SHP77 (cell line): ENCODE results near the gene CCDC89.

Source experiments
- DNase-seq, 2 experiments: peaks; one replicate each; lab custom pipeline; 2025; lab: John Stamatoyannopoulos, UW

The CCDC89 gene

GRCh38 chr11:85685820-85686459 lies at the start of gene CCDC89:
Gene CCDC89 (minus strand): TSS chr11:85686195. CDS start chr11:85686130, 65 bp downstream.
- peak; percentile 95 to 96 for DNase-seq

DNA sequence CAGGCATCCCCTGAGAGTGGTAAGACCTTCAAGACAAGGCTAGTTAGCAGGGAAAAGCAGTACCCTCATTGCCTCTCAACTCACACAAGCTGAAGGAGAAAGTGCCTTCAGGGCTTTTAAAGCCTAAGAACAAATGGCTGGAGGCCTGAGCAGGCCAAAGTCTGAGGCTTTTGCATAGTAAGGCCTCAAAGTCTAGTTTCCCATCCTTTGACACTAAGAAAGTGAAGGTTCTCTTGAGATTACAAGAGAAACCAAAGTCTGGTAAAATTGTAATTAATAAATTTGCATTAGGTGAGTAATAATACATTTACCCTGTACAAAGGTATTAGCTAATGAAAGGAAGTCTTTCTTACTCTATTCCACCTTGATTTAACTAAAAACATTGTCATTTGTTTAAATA lies 47.0 kb upstream of the CCDC89 start:
- no peak for DNase-seq

DNA sequence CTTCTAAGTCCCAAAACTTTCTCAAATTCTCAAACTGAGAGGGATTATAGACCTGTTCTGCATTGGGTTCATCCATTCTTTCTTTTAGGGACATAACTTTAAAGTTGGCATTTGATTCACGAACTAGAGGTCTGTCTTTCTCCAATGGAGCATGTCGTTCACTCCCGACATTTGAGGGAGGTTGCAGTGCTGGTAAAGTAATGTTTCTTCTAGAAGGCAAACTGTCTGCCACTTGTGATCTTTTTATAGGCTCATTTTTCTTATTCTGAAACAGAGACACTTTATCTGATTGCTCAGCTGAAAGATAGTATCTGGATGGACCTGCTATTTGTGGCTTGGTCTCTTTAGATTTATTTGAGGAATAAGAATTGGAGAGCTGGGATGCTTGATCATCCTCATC lies 40.4 kb upstream of the CCDC89 start:
- DNase-seq, result no peak

GRCh38 chr11:85725510-85726258 lies 39.7 kb upstream of the CCDC89 start:
- no peak for DNase-seq

DNA sequence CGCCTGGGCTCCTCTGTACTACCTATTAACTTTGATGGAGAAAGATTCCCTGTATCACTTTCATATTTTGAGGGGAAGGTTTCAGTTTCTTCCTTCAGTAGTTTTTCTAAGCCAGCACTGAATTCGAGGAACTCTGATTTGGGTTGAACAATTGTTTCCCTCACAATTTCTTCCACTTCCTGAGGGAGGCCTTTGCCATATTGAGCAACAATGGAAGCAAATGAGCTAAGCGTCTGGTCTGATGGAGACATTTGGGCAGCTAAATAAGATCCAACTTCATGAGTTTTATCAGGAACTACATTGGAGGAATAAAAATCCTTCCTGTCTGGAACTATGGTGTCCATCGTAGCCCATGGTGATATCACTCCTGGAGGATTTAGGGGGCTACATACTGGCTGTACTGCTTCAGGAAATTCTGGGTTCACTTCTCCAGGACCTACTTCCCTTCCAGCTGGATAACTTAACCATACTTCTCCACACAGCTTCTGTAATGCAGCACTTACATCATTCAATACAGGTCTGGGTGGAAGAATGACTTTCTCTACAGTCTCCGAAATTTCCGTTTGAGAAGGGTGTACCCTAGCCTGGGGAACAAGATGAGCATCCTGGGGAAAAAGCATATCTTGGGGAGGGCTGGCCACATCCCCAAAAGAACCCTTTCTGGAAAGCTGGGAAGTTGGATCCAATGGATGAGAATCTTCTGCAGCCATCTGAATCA lies 38.9 kb upstream of the CCDC89 start:
- no peak for DNase-seq

- DNase-seq, result no peak
These were observed 37.1 kb upstream of the CCDC89 start for GRCh38 chr11:85723088-85723487.

DNA sequence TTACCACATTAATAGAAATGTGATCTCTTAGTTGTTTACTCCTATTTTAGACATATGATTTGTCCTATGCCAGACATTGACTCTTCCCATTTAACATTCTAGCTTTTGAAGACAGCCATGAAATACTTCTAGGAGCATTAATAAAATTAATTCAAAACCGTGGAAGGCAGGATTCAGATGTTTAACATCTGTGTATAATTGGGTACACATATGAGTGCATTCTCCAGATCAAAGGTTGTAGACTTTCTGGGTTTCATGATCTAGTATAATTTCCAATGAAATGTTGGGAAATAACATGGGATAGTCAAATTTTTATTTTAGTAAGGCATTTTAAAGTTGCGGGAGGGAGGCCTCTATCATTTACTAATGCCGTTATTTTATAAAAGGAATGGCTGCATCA lies 35.2 kb upstream of the CCDC89 start:
- DNase-seq, result no peak

GRCh38 chr11:85718991-85719807 lies 33.2 kb upstream of the CCDC89 start:
- DNase-seq, result no peak

DNA sequence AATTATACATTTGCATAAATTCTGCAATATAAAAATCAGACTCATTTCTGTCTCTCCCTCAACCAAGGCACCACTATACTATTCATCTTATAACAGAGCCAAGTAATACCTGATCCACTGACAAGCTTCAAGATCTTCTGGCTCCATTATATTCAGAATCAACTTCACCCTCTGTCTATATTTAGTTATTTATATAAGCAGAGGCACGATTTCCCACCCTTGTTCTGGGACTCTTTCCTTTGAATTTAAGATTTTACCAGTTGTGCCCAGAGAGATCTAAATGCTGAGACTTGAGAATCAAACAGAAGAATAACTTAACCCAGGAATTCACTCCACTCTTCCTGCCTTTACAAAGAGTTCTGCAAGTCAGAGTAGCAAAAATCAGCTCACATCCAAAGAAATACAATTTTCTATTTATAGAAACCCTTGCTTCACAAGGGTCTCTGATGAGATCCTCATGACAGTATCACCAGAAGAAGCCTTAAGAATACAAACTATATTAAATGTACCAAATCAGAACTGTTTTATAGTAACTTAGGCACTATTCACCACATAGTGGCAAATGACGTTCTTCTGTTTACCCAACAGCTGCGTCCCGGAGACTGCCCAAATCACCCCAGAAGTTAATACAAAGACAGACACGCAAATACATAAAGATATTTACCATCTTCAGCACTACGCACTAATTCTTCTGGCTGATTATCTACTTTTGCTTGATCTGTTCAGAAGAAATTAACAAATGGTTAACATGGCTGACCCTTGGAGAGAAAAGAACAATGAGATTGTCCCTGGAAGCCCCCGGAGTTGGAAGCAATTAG lies 32.3 kb upstream of the CCDC89 start:
- DNase-seq, result no peak

GRCh38 chr11:85717429-85717828 lies 31.4 kb upstream of the CCDC89 start:
- DNase-seq, result no peak

DNA sequence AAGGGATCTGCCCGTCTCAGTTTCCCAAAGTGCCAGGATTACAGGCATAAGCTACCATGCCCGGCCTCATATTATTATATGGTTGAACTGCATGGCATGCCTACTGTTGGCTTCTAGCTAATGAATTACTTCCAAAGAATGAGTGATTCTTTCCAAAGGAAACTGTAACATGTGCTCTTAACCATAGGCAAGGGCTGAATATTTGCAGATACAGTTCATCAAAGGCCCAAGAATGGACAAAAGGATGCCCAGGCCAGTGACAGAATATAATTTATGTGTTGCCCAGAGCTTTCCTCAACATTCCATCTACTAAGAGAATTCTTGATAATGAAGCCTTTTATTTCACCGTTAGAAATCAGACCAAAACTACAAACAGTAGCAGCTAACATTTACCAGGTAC lies 27.0 kb upstream of the CCDC89 start:
- DNase-seq, result no peak

DNA sequence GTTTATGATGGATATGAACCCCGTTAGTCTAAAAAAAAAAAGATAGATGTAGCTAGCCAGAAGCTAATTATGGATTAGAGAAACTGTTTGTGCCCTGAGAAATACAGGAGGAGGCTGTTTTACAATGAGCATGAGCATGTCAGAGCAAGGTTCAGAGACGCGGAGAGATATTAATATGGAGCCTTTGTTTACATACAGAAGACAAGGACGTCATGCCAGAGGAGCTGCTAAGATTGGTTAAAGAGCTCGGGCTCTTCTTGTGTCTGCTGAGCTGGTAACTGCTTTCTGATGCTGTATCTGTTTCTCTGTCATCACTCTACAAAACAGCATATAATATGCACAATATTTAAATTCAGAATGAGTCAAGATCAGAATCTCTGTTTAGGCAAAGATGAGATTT lies 24.9 kb upstream of the CCDC89 start:
- no peak for DNase-seq

DNA sequence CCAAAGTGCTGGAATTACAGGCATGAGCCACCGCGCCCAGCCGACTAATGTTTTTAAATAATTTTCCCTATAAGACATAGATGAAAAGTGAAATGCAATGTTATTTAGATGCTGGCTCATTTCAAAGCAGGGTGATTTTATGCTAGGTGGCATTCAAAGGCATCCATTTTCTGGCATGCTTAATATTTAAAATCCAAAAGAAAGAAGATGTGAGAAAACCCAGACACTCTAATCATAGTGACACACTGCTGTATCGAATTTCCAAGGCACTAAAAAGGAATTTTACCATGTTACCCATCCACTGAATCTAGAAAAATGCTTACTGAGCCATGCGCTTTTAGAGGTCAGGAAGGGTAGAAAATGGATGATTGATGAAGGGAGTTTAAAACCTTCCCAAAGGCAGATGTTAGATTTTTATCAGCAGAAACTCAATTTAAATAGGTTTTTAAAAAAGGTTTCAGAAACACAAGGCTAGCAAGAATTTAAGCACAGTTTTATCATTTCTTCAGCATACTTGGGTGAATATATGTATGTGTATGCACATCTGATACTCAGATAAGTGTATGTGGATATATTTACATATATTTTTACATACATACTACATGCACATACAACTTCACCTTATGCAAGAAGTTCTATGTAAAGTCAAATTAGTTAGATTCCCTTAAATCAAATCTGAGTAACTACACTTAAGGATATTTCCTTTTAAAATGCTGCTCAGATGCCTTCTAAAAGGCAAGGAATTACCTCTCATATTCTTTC lies 24.1 kb upstream of the CCDC89 start:
- DNase-seq, result no peak

- DNase-seq, result no peak
These were observed 19.8 kb upstream of the CCDC89 start for GRCh38 chr11:85705800-85706199.

DNA sequence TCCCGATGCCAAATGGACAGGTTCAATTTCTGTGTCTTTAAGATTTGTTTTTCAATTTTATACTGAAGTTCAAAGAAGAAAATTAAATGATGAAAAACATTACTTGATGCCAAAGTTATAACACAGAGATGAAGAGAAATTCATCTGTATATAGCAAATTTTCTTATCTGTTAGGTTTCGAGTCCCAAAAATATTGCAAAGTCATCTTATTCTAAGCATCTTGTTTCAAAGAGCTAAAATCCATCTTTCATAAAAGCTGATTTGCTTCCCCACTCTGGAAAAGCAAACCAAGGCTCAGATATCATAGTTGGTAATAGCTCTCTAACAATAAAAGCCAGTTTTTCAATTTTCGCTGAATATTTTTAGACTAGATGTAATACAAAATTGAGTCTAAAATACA lies 19.0 kb upstream of the CCDC89 start:
- no peak for DNase-seq

- no peak for DNase-seq
These were observed 14.2 kb upstream of the CCDC89 start for GRCh38 chr11:85699957-85700741.

DNA sequence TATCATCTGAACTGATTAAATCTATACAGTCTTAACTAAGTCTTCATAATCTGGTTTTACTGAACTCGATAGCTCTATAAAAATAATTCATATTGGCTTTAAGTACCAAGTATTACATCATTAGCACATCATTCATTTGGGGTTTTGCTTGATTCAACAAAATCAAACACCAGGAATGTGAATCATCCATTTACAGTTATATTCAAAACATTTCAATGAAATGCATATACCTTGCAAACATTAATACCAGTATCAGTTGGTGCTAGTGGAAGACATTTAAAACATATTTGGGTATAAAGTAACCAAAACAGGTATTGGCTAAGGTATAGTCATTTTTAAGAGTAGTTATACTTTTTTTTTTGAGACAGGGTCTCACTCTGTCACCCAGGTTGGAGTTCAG lies 12.2 kb upstream of the CCDC89 start:
- DNase-seq, result no peak

GRCh38 chr11:85697747-85698146 lies 11.8 kb upstream of the CCDC89 start:
- no peak for DNase-seq

DNA sequence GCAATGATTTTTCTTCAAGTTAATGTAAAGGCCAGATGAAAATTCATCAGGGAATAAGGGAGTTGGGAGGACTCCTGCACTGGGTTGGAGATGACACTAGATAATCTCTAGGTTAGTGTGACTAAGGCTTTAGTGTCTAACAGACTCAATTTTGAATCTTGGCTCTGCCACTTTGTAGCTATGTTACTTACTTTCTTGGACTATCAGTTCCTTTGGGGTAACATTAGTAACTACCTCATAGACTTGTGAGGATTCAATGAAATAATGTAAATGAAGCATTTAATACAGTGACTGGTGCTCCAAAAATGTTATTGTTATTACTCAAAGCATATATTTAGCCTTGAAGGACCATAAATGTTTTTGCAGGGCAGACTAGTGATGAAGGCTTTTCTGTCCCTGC lies 9.6 kb upstream of the CCDC89 start:
- no peak for DNase-seq
